Stimulated activated CD4-positive, alpha-beta T cell treated with anti-CD3 and anti-CD28 coated beads, Interleukin-12 subunit alpha, Interleukin-12 subunit beta, amount 100 ng/mL, for 4 hours (primary cell): ENCODE measurements around the gene CCDC178.
"Not testable (repeated sequence)": the region's sequence is repeated elsewhere in the genome, so short reads cannot be mapped to it uniquely, and the experiment has no call there.

Experiments used
- DNase-seq: peaks from one replicate; pipeline ENCODE4 v3.0.0-alpha.2; 2020

The CCDC178 gene

DNA sequence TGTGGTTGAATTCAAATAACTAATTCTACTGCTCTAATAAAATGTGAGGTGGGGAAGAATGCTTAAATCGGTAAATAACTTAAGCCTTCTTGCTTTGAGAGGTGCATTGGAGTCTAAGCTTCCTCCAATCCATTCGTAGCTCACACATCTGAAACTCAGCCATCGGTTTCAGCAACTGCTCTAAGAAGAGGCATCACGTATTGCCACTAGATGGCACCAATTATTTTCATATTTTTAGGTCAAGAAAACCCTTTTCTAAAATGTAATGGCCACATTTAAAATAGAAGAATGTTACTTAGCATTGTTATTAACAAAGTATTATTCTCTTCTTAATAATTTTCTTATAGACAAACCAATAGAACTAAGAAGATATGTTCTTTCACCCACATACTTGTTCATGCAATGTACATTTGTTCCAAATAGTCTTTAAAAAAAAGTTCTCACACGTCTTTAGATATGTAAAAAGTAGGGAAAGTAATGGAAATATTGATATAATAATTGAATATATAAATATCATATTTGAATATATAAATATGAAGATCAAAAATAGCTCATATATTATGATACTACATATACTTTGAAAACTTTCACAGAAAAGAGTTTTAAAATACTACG, 229.8 kb downstream of the CCDC178 start:
- DNase-seq, result no peak

DNA sequence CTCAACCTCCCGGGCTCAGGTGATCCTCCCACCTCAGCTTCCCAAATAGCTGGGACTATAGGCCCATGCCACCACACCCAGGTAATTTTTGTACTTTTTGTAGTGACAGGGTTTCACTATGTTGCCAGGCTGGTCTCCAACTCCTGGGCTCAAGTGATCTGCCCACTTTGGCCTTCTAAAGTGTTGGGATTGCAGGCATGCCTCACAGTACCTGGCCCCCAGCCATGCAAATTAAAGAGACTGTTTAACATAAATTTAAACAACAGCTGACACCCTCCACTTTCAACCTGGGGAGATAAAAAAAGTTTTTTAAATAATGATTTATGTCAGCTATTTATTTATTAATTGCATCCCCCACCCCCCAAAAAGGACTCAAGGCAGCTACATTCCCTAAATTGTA, 234.7 kb downstream of the CCDC178 start:
- no peak for DNase-seq

- DNase-seq, result no peak
These were observed 239.0 kb downstream of the CCDC178 start for GRCh38 chr18:33201509-33201926.

GRCh38 chr18:33195795-33196194, 244.7 kb downstream of the CCDC178 start:
- DNase-seq, result no peak

DNA sequence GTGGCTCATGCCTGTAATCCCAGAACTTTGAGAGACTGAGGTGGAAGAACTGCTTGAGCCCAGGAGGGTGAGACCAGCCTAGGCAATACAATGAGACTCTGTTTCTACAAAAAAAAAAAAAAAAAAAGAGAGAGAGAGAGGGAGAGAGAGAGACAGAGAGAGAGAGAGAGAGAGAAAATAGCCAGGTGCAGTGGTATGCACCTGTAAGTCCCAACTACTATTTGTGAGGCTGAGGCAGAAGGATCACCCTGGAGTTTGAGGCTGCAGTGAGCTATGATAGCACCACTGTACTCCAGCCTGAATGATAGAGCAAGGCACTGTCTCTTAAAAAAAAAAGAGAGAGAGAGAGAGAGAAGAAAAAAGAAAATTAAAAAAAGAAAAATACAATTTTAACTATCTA, 245.7 kb downstream of the CCDC178 start:
- DNase-seq, result no peak

GRCh38 chr18:33184958-33185357, 255.6 kb downstream of the CCDC178 start:
- DNase-seq, result no peak

DNA sequence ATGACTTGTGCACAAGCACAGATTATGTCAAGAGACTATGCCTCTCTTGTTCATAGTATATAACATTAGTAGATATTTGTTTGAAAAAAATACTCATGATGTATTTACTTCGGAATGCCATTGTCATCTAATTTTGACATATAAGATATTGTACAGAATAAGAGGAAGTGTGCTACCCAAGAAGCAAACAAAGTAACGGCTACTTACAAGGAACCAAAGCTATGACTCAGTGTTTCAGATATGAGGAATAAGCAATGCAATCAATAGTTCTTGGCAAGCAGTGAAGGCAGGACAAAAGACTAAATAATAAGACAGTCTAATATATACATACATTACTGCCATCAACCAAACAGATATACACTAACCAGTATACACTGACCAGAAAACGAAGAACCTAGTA, 256.3 kb downstream of the CCDC178 start:
- DNase-seq, result no peak

GRCh38 chr18:33183136-33183535, 257.4 kb downstream of the CCDC178 start:
- DNase-seq, result no peak

- no peak for DNase-seq
These were observed 259.5 kb downstream of the CCDC178 start for GRCh38 chr18:33181016-33181415.

GRCh38 chr18:33169218-33169617, 271.3 kb downstream of the CCDC178 start:
- DNase-seq, result no peak

DNA sequence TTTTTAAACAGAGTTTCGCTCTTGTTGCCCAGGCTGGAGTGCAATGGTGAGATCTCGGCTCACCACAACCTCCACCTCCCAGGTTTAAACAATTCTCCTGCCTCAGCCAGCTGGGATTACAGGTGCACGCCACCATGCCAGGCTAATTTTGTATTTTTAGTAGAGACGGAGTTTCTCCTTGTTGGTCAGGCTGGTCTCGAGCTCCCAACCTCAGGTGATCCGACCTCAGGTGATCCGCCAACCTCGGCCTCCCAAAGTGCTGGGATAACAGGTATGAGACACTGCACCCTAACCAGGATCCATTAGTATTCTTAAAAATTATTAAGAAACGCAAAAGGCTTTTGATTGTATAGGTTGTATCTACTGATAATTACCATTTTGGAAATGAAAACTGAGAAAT, 276.4 kb downstream of the CCDC178 start:
- DNase-seq, result not testable (repeated sequence)

GRCh38 chr18:33161131-33161530, 279.4 kb downstream of the CCDC178 start:
- DNase-seq, result no peak

DNA sequence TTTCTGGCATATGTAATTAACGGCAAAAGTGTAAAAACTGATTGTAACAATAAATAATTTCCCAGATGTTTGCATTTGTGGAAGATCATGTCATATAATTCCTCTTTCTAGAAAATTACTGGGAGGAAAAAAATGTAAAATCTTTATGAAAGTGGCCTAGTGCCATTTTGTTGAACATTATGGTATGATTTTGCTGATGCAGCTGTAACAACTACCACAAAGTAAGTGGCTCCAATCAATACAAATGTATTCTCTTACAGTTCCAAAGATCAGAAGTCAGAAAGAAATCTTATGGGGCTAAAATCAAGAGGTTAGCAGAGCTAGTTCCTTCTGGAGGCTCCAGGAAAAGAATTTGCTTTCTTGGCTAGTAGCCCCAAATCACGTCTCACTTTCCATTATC, 281.4 kb downstream of the CCDC178 start:
- no peak for DNase-seq

DNA sequence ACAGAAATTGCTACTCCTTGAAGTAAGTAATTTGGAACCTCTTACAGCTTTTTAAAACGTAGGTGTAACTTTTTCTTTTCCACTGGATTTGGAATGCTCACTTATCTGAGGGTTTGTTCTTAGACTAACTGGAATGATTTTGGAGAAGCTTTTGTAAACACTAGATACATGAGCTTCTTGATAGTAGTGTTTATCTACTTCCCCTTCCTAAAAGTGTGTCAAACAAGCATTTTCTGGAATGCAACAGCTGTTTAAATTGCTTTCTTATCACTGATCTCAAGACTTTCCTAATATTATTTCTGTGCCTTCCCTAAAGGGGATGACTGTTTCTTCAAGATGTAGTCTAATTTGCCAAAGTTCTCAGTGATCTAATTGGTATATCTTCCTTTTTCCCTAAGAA, 282.6 kb downstream of the CCDC178 start:
- no peak for DNase-seq

- no peak for DNase-seq
These were observed 283.5 kb downstream of the CCDC178 start for GRCh38 chr18:33156906-33157470.

GRCh38 chr18:33154049-33154448, 286.5 kb downstream of the CCDC178 start:
- no peak for DNase-seq

DNA sequence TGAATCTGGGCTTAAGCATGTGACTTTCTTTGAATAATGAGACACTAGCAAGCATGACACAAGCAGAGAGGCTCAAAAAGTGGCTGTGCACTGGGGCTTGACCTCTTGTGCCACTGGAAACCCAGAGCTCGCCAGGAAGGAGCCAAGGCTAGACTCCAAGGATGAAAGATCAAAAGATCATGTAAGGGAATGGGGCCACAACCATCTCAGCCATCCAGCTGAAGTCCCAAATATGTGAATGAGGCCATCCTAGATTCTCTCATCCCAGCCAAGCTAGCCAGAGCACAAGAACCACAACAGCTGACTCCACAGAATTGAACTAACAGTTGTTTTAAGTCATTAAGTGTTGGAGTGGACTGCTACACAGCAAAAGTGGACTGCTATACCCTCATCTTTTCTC, 288.1 kb downstream of the CCDC178 start:
- DNase-seq, result no peak

- not testable (repeated sequence) for DNase-seq
These were observed 292.7 kb downstream of the CCDC178 start for GRCh38 chr18:33147811-33148210.

DNA sequence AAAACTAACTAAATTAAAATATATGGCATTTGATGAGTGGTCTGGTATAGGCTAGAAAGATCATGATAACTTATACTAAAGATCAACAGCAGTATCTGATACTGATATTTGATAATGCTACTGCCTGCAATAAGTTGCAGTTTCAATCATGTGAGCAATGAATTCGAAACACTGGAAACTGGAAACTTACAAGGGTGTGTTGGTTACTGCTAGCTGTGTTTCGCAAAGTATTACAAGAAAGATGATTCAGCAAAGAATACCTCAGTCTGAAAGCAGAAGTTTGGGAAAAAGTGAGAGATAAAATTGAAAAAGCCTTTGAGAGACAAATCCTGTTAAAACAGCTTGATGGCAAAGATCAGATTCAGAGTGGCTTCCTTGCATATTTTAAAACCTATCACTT, 294.5 kb downstream of the CCDC178 start:
- DNase-seq, result no peak

- DNase-seq, result no peak
These were observed 304.4 kb downstream of the CCDC178 start for GRCh38 chr18:33135951-33136660.

DNA sequence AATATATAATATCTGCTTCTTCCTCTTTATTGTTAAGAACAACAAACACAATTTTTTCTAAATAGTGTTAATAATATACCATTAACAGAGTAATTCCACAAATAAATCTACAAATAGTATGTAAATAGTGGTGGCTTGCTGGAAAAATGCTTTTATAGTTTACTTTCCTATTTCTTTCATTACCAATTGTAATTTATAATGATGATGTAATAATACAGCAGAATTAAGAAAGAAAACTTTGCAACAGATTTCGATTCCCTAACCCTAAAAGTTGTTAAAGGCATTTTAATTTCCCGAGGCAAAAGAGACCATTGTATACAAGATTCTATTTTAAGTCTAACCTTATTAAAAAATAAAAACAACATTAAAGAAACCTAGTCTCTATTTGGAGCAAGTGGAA, 307.9 kb downstream of the CCDC178 start:
- DNase-seq, result no peak

DNA sequence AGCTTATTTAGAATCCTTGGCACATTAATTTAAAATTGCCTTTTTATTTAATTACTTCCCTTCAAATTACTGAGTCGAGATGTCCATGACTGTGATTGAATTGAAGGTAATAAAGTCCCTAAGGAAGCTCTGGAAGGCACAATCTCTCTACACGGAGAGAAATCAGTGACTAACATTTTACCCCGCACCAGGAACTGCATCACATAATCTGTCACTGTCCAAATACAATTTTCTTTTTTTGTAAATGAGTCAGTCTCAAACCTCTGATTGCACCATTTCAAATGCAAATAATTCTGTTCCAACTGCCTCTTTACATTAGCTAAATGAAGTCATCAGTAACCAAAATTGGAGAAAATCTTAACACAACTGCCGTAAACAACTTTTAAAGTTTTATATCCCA, 311.9 kb downstream of the CCDC178 start:
- no peak for DNase-seq

- no peak for DNase-seq
These were observed 316.5 kb downstream of the CCDC178 start for GRCh38 chr18:33123862-33124518.

- no peak for DNase-seq
These were observed 324.1 kb downstream of the CCDC178 start for GRCh38 chr18:33116376-33116775.
